Measurements from ENCODE around the gene KLHL17.

The KLHL17 gene

DNA sequence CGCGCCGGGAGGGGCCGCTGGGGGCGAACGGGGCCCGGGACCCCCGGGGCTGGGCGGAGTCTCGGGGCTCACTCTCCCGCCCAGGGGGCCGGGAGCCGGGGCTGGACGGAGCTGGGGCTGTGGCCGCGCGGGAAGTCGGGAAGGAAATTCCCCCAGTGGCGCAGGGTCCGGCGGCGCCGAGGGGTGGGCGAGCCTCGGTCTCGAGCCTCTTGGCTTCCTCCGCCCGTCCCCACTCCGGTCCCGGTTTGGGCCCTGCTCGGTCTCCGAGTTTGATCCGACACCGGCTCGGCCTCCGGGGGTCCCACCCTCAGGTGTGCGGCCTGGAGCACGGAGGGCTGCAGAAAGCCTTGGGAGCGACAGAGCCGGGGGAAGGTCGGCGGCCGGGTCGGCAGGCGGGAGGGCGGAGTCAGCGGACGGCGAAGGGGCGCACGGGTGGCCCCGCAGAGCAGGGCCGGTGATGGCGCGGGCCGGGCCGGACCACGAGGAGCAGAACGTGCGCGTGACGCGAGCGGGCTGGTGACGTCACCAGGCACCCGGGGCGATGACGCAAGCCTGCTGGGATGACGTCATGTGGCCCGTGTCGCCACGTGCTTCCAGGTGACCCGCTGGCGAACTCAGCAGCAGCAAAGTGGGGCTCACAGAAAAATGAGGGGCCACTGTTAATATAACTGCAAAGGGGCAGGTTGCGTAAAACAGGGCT, 40.1 kb downstream of the KLHL17 start:
- DNase-seq (ENCODE audit: extremely low read depth, low read depth): no peak
- no peak for TF ChIP-seq CTCF (IDR thresholded peaks at IDR 0.05; ENCODE audit: low read depth, low read length)

- DNase-seq (ENCODE audit: extremely low read depth, low read depth): no peak
- TF ChIP-seq CTCF (IDR thresholded peaks at IDR 0.05; ENCODE audit: low read depth, low read length): no peak
Measured at GRCh38 chr1:1001057-1001783, 40.8 kb downstream of the KLHL17 start.

DNA sequence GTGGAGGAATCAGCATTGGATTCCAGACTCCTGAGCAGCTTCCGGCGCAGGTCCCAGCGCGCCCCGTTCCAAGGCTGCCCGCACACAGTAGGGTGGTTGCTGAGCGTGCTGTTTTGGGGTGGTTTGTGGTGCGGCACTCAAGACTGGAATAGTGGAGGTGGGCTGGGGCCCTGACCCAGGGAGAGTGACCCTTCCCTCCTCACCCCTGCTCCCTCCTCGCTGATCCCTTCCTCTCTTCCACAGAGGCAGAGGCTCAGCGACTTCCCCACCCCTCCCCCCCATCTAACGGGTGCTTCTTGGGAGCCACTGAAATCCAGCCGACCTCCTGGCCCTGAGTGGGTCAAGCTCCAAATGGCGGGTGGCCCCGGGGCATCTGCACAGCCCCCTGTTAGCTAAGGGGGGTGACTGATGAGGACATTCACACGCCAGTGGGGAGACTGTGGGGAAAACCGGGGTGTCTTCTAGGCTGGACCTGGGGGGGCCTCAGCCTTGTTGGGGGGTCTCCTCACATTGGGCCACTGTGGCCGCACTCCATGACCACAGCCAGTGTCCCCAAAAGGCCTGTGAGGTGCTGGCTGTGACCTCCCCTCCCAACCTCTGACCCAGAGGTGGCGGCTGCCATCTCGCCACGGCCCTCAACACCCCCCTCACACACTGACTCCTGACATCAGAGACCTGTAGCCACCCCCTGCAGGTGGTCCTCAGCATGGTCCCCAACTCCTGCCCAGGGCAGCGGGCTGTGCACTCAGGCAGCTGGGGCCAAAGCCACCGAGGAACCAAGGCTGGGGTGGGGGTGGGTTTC, 43.4 kb downstream of the KLHL17 start:
- no peak for DNase-seq (ENCODE audit: extremely low read depth, low read depth)
- no peak for TF ChIP-seq CTCF (IDR thresholded peaks at IDR 0.05; ENCODE audit: low read depth, low read length)

DNA sequence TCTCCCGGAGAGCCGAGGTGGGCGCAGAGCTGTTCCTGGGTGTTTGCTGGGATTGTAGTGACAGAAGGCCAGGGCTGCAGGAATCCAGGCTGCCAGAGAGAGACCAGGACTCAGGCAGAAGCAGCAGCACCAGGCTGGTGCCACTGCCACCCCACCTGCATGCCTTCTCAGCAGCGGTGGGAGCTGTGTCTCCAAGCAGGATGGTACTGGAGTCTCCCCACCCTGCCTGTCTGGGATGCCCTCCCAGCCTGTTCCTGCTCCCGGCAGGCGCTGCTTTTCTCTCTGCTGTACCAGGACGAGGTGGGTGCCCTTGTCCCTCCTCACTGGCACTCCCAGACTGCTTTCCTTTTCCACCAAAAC, 44.0 kb downstream of the KLHL17 start:
- no peak for TF ChIP-seq CTCF (IDR thresholded peaks at IDR 0.05; ENCODE audit: low read depth, low read length)
- no peak for DNase-seq (ENCODE audit: extremely low read depth, low read depth)

DNA sequence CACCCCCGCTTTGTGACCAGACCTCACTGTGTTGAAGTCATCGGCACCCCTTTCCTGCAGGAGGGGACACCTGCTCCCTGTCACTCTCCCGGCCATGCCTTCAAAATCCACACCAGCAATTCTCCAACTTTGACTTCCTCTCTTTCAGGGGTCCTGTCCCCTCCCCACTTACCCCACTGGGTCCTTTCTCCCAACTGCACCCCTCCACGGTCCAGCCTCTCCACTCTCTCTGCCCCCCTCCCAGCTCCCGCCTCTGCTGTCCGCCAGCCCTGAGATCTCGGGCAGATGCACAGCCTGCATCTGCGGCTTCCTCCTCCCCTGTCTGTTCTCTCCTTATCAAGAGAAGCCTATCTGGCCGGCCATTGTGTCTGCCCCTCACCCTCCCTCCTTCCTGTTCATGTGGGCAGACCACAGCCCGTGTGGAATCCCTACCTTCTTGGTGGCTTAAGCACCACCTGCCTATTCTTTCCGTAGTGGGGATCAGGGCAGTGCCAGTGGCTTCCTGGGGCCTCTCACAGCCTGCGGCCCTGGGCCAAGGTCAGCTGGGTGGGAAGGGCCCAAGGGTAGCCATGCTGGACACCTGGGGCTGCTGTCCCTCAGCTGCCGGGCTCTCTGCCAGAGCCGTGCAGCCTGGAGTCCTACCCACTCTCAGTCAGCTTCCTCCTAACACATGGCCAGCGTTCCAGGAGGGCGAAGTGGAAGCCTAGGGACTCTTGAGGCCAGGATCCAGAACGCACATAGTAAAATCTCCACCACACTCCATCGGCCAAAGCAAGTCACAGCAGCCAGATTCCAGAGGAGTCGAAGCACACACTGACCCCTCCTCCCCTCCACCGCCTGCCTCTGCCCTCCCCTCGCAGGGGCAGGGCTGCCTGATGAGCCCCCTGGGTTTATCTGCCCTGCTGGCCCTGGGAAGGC, 44.7 kb downstream of the KLHL17 start:
- TF ChIP-seq CTCF (IDR thresholded peaks at IDR 0.05; ENCODE audit: low read depth, low read length): no peak
- no peak for DNase-seq (ENCODE audit: extremely low read depth, low read depth)

DNA sequence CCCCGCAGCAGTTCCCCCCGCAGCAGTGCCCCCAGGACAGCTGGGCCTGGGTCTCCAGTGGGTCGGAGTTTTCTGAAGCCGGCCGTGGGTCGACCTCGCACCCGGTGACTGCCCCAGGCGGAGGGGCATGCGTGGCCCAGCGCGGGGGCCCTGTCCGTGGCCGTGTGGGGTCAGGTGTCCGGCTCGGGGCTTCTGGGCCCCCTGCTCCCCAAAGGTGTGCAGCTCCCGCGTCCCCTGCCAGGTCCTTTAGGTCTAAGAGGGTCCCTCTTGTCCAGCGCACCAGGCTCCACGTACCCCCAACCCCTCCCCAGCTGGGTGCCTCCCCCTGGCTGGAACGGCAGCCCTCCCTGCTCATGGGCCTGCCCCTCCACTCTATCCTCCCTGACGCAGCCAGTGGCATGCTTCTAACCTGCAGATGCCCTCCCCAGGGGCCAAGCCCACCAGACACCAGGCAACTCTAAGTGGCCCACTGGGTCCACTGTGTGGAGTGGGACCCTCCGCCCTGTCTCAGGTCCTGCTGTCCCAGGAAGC, 45.5 kb downstream of the KLHL17 start:
- DNase-seq (ENCODE audit: extremely low read depth, low read depth): no peak
- no peak for TF ChIP-seq CTCF (IDR thresholded peaks at IDR 0.05; ENCODE audit: low read depth, low read length)
